ENCODE measurements around the gene ITGB2.

The ITGB2 gene

GRCh38 chr21:44949779-44950198 lies 29.1 kb upstream of the ITGB2 start:
- Mint-ChIP-seq H3K9me3 (no peaks in the 10 kb centered on the region), H3K4me1 (ENCODE audit: low read depth) (peaks cover 3% of the 10 kb centered on the region), H3K27me3 (ENCODE audit: low read depth) (no peaks in the 10 kb centered on the region), H3K36me3 (ENCODE audit: low read depth) (peaks cover 9% of the 10 kb centered on the region), H3K4me3 (no peak overlapping the region), H3K27ac (no peak overlapping the region)

- Mint-ChIP-seq H3K4me1 (ENCODE audit: low read depth) (peaks cover 3% of the 10 kb centered on the region), H3K27ac (no peak overlapping the region), H3K4me3 (no peak overlapping the region), H3K36me3 (ENCODE audit: low read depth) (peaks cover 11% of the 10 kb centered on the region), H3K27me3 (ENCODE audit: low read depth) (no peaks in the 10 kb centered on the region), H3K9me3 (no peaks in the 10 kb centered on the region)
Observed at GRCh38 chr21:44949161-44949778, 28.6 kb upstream of the ITGB2 start.

- Mint-ChIP-seq H3K9me3 (no peaks in the 10 kb centered on the region), H3K27ac (no peak overlapping the region), H3K4me3 (no peak overlapping the region), H3K27me3 (ENCODE audit: low read depth) (no peaks in the 10 kb centered on the region), H3K4me1 (ENCODE audit: low read depth) (peaks cover 3% of the 10 kb centered on the region), H3K36me3 (ENCODE audit: low read depth) (peaks cover 16% of the 10 kb centered on the region)
Observed at GRCh38 chr21:44948426-44949120, 27.9 kb upstream of the ITGB2 start.

- H3K4me1 Mint-ChIP-seq (ENCODE audit: low read depth), result peaks cover 7% of the 10 kb centered on the region
- H3K36me3 Mint-ChIP-seq (ENCODE audit: low read depth), result peaks cover 17% of the 10 kb centered on the region
- no peaks in the 10 kb centered on the region for H3K9me3 Mint-ChIP-seq
- H3K27ac Mint-ChIP-seq, result no peak overlapping the region
- no peaks in the 10 kb centered on the region for H3K27me3 Mint-ChIP-seq (ENCODE audit: low read depth)
- H3K4me3 Mint-ChIP-seq, result no peak overlapping the region
Observed at GRCh38 chr21:44947930-44948331, 27.2 kb upstream of the ITGB2 start.

- H3K27ac Mint-ChIP-seq, result no peak overlapping the region
- H3K27me3 Mint-ChIP-seq (ENCODE audit: low read depth), result no peaks in the 10 kb centered on the region
- H3K9me3 Mint-ChIP-seq, result no peaks in the 10 kb centered on the region
- no peak overlapping the region for H3K4me3 Mint-ChIP-seq
- peaks cover 13% of the 10 kb centered on the region for H3K4me1 Mint-ChIP-seq (ENCODE audit: low read depth)
- peaks cover 20% of the 10 kb centered on the region for H3K36me3 Mint-ChIP-seq (ENCODE audit: low read depth)
Observed at GRCh38 chr21:44947111-44947929, 26.6 kb upstream of the ITGB2 start.

GRCh38 chr21:44946254-44947041 lies 25.7 kb upstream of the ITGB2 start:
- Mint-ChIP-seq H3K4me1 (ENCODE audit: low read depth) (peaks cover 22% of the 10 kb centered on the region), H3K27me3 (ENCODE audit: low read depth) (no peaks in the 10 kb centered on the region), H3K27ac (no peak overlapping the region), H3K4me3 (no peak overlapping the region), H3K36me3 (ENCODE audit: low read depth) (peaks cover 25% of the 10 kb centered on the region), H3K9me3 (no peaks in the 10 kb centered on the region)

GRCh38 chr21:44944596-44944995 lies 23.9 kb upstream of the ITGB2 start:
- Mint-ChIP-seq H3K27me3 (ENCODE audit: low read depth) (no peaks in the 10 kb centered on the region), H3K27ac (no peak overlapping the region), H3K4me1 (ENCODE audit: low read depth) (peaks cover 30% of the 10 kb centered on the region), H3K36me3 (ENCODE audit: low read depth) (peaks cover 30% of the 10 kb centered on the region), H3K9me3 (no peaks in the 10 kb centered on the region), H3K4me3 (no peak overlapping the region)

GRCh38 chr21:44943686-44944550 lies 23.2 kb upstream of the ITGB2 start:
- H3K36me3 Mint-ChIP-seq (ENCODE audit: low read depth), result peaks cover 30% of the 10 kb centered on the region
- H3K27me3 Mint-ChIP-seq (ENCODE audit: low read depth), result no peaks in the 10 kb centered on the region
- H3K4me3 Mint-ChIP-seq, result peak overlapping the region; percentile 34
- H3K4me1 Mint-ChIP-seq (ENCODE audit: low read depth), result peaks cover 31% of the 10 kb centered on the region
- H3K27ac Mint-ChIP-seq, result no peak overlapping the region
- no peaks in the 10 kb centered on the region for H3K9me3 Mint-ChIP-seq

GRCh38 chr21:44943005-44943685 lies 22.4 kb upstream of the ITGB2 start:
- H3K9me3 Mint-ChIP-seq, result no peaks in the 10 kb centered on the region
- H3K4me3 Mint-ChIP-seq, result peak overlapping the region; percentile 34
- no peaks in the 10 kb centered on the region for H3K27me3 Mint-ChIP-seq (ENCODE audit: low read depth)
- H3K4me1 Mint-ChIP-seq (ENCODE audit: low read depth), result peaks cover 31% of the 10 kb centered on the region
- peaks cover 30% of the 10 kb centered on the region for H3K36me3 Mint-ChIP-seq (ENCODE audit: low read depth)
- H3K27ac Mint-ChIP-seq, result no peak overlapping the region

GRCh38 chr21:44942566-44942965 lies 21.9 kb upstream of the ITGB2 start:
- Mint-ChIP-seq H3K4me3 (peak overlapping the region; percentile 80), H3K27me3 (ENCODE audit: low read depth) (no peaks in the 10 kb centered on the region), H3K4me1 (ENCODE audit: low read depth) (peaks cover 31% of the 10 kb centered on the region), H3K9me3 (no peaks in the 10 kb centered on the region), H3K36me3 (ENCODE audit: low read depth) (peaks cover 30% of the 10 kb centered on the region), H3K27ac (peak overlapping the region; percentile 19)

GRCh38 chr21:44941567-44941966 lies 20.9 kb upstream of the ITGB2 start:
- H3K36me3 Mint-ChIP-seq (ENCODE audit: low read depth), result peaks cover 30% of the 10 kb centered on the region
- H3K27me3 Mint-ChIP-seq (ENCODE audit: low read depth), result no peaks in the 10 kb centered on the region
- peak overlapping the region; percentile 90 for H3K4me3 Mint-ChIP-seq
- peaks cover 31% of the 10 kb centered on the region for H3K4me1 Mint-ChIP-seq (ENCODE audit: low read depth)
- H3K27ac Mint-ChIP-seq, result peak overlapping the region; percentile 37
- H3K9me3 Mint-ChIP-seq, result no peaks in the 10 kb centered on the region

GRCh38 chr21:44940116-44940631 lies 19.5 kb upstream of the ITGB2 start:
- Mint-ChIP-seq H3K36me3 (ENCODE audit: low read depth) (peaks cover 23% of the 10 kb centered on the region), H3K27me3 (ENCODE audit: low read depth) (no peaks in the 10 kb centered on the region), H3K4me3 (peak overlapping the region; percentile 90), H3K9me3 (no peaks in the 10 kb centered on the region), H3K27ac (peak overlapping the region; percentile 64), H3K4me1 (ENCODE audit: low read depth) (peaks cover 31% of the 10 kb centered on the region)

- no peaks in the 10 kb centered on the region for H3K27me3 Mint-ChIP-seq (ENCODE audit: low read depth)
- H3K27ac Mint-ChIP-seq, result peak within 1 kb of the TSS; percentile 64
- peaks cover 31% of the 10 kb centered on the region for H3K4me1 Mint-ChIP-seq (ENCODE audit: low read depth)
- H3K36me3 Mint-ChIP-seq (ENCODE audit: low read depth), result peaks cover 20% of the 10 kb centered on the region
- H3K4me3 Mint-ChIP-seq, result peak within 1 kb of the TSS; percentile 90
- H3K9me3 Mint-ChIP-seq, result no peaks in the 10 kb centered on the region
Observed at GRCh38 chr21:44939532-44940115, 18.9 kb upstream of the ITGB2 start, which contains the start of gene SLX9. Gene SLX9, plus strand, starts transcription at chr21:44940029. Its CDS starts 29 bp downstream, at chr21:44940058.
